Hepatocyte (in vitro differentiated cells): ENCODE data around the gene NCF2.

ENCODE experiments used
- CTCF ChIP-seq: fragments of 200-600 bp; sonication (generic); IDR thresholded peaks from 2 replicates; pipeline ENCODE4 v1.5.1; 2016; ENCODE audit warnings: antibody characterized with exemption, mild to moderate bottlenecking; ENCODE audit not compliant: poor library complexity
- EZH2phosphoT487 ChIP-seq: fragments of 200-600 bp; sonication (generic); IDR thresholded peaks from one replicate; pipeline ENCODE4 v1.6.1; 2018; ENCODE audit warnings: antibody characterized with exemption, mild to moderate bottlenecking, low read depth, moderate library complexity; ENCODE audit not compliant: unreplicated experiment, severe bottlenecking

- TF ChIP-seq EZH2phosphoT487 (no peak), CTCF (no peak)
These were observed 10.4 kb upstream of the NCF2 start for GRCh38 chr1:183600634-183601033.
